ENCODE data around the gene UBR4.
"Not testable (repeated sequence)": the region's sequence is repeated elsewhere in the genome, so short reads cannot be mapped to it uniquely, and the experiment has no call there.

UBR4 gene

GRCh38 chr1:19186001-19186400 is 24.1 kb downstream of the UBR4 start:
- DNase-seq = no peak

- no peak for DNase-seq
Observed at GRCh38 chr1:19182223-19182622, 27.8 kb downstream of the UBR4 start.

GRCh38 chr1:19180265-19180657 is 29.8 kb downstream of the UBR4 start:
- DNase-seq = not testable (repeated sequence)

DNA sequence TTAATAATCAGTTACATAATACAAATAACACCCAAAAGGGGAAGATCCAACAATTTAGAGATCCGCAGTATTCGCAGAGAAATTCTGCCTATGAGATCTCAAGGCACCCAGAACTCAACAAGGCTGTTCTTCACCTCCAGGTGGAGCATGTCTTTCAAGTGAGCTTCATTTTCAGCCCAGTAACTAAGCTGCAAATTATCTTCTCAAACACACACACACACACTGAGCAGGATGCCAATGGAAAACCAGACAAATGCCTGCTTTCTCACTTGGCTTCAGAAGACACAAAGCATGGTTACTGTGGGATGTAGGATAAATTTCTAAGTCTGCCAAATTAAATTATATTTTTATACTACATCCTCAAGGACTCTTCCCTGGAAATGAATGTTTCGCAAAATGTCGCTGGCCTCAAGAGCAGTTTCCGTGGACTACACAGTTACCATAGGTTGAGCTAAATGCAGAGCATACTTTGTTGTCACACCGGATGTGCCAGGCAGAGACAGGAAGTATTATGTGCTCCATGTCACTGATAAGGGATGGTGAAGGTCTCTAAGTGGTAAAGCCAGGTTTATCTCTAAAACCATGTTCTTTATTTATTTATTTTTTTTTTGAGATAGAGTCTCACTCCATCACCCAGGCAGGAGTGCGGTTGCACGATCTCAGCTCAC is 30.3 kb downstream of the UBR4 start:
- peak; percentile 35 for DNase-seq

DNA sequence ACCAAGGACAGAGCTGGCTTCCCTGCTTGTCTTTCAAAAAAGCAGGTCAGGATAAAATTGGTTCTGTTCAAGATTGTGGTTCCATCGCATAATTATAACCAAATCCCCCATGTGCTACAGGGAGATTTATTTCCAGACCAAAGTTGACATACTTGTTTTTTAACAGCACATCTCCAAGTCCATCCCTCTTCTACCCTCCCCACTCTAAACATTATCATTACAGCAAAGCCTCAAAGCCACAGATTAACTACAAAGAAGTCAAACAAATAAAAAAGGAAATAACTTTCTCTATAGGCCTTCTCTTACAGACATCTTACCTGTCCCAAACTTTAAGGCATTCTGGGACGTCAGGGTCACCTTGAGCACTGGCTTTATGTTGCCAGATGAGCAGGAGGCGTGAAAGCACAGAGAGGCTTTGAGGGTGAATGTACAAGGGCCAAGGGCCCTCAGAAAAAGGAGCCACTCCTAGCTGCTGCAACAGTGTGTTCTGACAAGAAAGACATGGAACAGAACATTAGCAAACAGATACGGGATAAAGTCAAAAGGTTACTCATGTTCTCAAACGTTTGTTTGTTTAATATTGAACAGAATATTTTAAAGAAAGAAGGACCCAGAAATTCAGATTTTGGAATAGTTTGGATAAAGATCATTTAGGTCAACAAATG is 31.2 kb downstream of the UBR4 start:
- no peak for DNase-seq

DNA sequence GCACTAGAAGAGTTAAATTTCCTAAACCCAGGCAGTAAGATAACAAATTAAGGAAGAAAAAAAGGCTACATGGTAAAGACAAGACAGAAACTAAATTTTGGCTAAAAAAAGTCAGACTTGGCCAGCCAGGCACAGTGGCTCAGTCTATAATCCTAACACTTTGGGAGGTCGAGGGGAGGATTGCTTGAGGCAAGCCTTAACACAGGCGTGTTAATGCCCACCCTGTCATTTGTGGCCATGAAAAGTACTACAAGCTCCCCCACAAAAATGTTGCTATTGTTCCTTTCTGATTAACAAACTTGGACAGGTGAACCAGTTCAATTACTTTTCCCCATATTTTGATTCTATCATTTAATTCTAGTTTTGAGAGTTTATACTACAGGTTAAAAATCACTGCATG is 32.3 kb downstream of the UBR4 start:
- DNase-seq = no peak

DNA sequence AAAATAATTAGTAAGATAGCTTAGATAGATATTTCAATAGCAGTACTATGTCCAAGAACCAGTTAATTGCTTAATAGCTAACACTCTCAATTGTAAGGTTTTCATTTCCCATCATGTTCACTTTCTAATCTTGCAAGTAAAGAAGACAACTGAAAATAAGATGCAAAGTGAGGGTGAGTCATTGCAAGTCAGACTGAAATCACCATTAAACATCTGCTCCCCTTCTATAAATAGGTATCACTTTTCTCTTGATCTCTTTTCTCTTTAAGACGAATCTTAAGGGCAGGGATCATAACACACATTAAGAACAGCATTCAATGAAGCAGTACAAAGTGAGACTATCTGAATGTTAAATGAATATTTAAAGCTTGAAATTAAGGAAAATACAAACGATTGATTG is 40.4 kb downstream of the UBR4 start:
- no peak for DNase-seq

DNA sequence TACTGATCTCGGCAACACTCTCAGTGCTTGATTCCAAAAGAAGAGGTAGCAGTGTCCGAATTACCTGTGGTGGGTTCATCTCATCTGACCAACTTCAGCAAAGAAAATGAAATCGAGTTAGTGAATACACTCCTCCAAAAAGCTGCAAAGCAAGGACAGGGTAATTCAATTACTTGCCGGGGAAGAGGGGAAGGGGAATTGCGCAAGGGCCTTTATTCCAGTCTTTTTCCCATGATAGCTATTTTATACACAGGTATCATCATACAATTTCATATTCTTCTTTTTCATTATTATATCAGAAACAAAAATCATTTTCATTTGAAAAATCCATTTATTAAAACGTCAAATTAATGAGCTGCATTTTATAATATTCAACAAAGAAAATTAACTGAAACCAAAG is 42.9 kb downstream of the UBR4 start:
- DNase-seq = no peak

DNA sequence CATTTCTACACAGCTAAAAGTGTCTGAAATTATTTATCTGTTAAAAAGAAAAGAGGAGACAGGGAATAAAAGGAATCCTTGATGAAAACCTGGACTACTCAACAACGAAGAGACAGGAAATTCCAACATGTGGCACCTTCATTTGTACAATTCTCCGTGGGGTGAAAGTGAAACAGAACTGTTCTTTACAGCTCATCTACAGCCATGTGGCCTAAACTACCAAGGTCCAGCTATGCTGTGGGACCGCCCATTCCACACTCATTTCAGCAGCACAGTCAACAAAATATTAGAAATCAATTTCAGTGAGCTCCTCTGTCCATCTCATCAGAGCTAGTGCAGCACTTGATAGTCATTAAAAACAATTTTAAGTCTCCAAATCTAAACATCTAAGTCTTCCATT is 44.0 kb downstream of the UBR4 start:
- no peak for DNase-seq

GRCh38 chr1:19165501-19165900 is 44.6 kb downstream of the UBR4 start:
- no peak for DNase-seq

DNA sequence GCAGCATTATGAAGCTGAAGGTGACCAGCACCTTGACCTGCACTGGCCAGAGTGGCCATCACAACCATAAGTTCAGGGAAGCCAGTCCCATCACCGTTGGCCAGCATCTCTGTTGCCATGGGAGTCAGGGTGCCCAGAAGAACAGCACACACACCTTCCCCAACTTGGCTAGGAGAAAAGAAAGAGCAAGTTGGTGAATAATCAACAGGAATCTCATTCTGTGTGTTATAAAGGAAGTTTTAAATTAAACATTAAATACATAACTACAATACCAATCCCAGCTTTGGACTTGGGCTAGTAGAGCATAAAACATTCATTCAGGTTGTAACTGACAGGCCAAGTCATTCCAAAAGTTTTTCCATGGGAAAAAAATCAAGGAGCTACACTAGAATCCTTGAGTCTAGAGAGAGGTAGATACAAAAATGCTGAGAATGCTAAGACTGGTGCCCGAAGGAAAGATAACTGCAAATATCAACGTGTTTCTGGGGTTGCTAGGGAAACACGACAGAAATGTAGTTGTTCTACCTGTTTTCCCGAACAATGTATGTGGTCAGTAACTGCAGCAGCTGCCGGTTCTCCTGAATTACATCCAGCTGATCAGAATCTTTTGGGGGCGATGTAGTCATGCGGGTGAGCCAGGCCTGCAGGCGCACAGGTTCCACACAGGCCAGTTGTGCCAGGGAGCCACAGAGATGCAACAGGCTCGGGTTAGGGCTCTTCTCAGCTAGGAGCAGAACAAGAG is 45.6 kb downstream of the UBR4 start:
- DNase-seq = no peak

DNA sequence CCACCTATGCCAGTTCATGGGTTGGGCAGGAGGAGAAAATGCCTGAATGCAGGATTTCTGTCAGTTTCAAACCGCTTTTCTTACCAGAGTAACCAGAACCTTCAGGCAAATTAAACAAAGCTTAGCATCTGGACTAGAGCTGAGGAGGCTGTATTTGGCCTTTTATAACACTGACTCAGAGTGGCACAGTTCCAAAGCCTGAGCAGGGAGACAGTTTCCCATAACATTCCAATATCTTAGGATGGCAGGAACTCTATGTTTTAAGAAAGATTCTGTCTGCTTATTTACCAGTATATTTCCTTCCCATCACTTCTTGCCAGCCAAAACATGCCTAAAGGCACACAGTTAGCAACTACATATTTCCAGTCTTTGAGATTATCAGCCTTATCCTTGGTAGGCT is 46.8 kb downstream of the UBR4 start:
- no peak for DNase-seq

GRCh38 chr1:19160831-19161230 is 49.2 kb downstream of the UBR4 start:
- no peak for DNase-seq

- DNase-seq = no peak
Observed at GRCh38 chr1:19157653-19158052, 52.4 kb downstream of the UBR4 start.

DNA sequence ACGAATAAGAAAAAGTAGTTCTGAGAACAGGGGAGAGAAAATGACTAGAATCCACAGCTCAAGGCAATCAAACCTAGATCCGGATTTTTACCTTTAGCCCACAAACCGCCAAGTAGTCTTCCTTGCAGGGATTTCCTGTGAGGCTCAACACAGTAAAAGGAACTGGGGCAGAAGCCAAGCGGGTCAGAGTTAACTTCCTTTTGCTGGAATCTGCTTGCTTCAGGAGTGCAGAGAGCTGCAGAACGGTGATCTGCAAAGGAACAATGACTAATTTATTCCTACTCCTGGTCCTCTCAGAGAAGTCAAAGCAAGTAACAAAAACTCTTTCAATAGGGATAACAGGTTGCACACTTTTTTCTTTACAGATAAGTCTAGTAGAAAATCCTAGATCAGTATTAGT is 53.4 kb downstream of the UBR4 start:
- DNase-seq = no peak

GRCh38 chr1:19154876-19155275 is 55.2 kb downstream of the UBR4 start:
- no peak for DNase-seq

- no peak for DNase-seq
Observed at GRCh38 chr1:19153169-19153568, 56.9 kb downstream of the UBR4 start.

DNA sequence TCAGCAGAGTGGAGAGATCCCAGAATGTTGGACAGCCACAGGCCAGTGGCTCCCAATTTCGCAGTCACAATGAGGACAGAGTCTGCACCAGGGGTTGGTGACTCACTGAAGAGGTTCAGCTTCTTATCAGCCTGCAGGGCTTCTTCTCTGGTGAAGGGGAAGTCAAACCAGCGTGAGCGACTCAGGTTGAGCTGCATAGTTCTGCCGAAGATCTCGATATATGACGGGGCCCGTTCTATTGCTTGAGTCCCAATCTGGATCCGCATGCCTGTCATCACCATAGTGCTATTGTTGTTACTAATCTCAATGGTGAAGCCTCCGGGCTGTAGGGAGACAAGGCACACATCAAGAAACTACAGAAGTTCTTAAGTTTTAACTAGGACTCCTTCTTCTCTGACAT is 58.5 kb downstream of the UBR4 start:
- DNase-seq = no peak

GRCh38 chr1:19149736-19150135 is 60.3 kb downstream of the UBR4 start:
- DNase-seq = no peak

DNA sequence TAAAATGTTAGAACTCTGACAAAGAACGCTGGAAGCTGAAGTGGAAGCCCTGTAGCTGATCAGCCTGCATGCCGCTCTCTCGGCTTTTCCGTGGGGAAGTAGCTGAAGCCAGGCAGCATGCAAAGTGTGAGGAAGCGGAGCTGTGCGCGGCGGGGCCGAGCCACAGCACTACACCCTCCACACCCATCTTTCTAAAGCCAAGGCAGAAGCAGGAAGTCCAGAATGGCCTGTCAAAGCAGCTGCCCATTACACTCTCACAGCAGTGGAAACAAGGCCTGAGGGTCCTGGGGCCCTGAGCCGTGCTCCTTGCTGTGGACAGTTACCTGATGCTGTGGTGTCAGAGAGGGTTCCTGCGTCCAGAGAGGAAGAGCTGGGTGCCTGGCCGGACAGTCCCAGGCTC is 69.6 kb downstream of the UBR4 start:
- DNase-seq = no peak

DNA sequence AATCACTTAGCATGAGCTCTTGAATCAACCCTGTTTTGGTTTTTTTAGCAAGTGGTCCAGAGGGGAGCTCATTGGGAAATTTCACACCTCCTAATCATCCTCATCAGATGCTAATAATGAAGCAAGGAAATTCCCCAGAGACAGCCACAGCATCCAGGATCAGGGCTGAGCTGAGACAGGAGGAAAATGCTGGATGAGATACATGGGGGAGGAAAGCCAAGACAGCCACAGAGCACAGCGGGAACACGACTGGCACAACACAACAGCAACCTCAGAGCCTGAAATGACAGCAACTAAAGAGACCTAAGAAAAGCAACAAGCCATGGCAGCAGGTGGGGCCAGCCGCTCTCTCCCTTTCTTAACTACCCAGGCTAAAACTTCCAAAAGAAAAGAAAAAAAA is 70.4 kb downstream of the UBR4 start:
- no peak for DNase-seq

DNA sequence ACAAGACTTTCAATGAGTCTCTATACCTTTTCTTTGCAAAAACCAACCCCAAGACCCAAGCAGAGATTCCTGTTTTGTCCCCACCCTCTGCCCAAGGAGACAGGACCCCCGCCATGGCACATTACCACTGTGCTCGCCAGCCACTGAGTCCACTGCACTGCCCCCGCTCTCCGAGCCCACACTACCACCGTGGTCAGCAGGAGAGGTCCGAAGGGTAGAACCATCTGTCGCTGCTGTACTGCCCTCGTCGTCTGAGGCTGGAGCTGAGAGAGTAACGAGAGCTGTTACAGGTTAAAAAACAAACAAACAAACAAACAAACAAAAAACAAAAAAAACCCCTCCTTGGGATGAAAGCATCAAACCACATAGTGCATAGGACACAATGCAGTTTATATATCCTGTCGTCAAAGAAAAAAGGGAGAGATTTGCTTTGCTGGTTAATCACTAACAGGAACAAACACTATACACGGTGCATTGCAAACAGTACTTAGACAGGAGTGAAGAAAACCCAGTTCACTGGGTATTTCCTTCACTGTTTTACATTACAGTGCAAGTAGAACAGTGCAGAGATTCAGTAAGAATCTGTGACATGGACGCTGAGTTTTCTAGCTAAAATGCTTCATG is 71.0 kb downstream of the UBR4 start:
- no peak for DNase-seq

DNA sequence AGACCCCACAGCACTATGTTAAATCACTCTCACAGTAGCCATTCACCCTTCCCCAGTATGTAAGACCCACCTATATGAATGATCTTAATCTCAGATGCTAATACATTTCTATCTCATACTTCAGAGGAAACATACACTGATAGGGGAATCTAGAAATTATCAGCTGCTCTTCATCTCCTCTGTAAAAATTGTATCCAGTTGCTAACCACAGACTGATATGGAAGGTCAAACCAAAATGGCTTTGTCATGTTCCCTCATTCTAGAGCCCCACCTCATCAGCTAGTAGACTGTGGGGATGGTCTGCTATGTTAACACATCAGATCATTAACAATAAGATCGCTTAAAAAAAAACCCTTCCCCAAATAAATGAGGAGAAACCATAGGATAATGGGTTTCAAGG is 71.7 kb downstream of the UBR4 start:
- DNase-seq = no peak

GRCh38 chr1:19137158-19137557 is 72.9 kb downstream of the UBR4 start:
- no peak for DNase-seq
